Lung (tissue), 12 donors: Measurements from ENCODE around the gene SLC39A13. TPM values are rescaled to one million over a fixed set of nuclear protein-coding genes. Genes with fewer than 3 reads are reported as not detected.

Source experiments
- ATAC-seq: fragments of 200-7000 bp; cut with Tn5 transposase; one replicate; pipeline ENCODE4 v1.9.1; 2020; ENCODE audit warnings: moderate number of reproducible peaks; ENCODE audit not compliant: insufficient read depth, low FRiP score
- DNase-seq, 3 donors: peaks; one replicate each; pipeline ENCODE4 v3.0.0-alpha.2; 2013 to 2017
- H3K27ac ChIP-seq, 2 donors: one replicate each; pipeline ENCODE4 v1.5.1; 2013; ENCODE audit warnings: mild to moderate bottlenecking in 2 of 2, moderate library complexity in 2 of 2, control low read depth in 1 of 2, inconsistent platforms in 1 of 2, low read depth in 1 of 2, low read length in 1 of 2
- H3K27me3 ChIP-seq, 3 donors: one replicate each; pipeline ENCODE4 v1.5.1; 2013; ENCODE audit warnings: low read length in 2 of 3; ENCODE audit not compliant: control insufficient read depth in 3 of 3, insufficient read depth in 3 of 3
- H3K36me3 ChIP-seq, 4 donors: one replicate each; pipeline ENCODE4 v1.5.1; 2013; ENCODE audit warnings: low read length in 4 of 4, mild to moderate bottlenecking in 1 of 4, moderate library complexity in 1 of 4; ENCODE audit not compliant: control insufficient read depth in 4 of 4, insufficient read depth in 4 of 4
- H3K4me1 ChIP-seq, 5 donors: one replicate each; pipeline ENCODE4 v1.5.1; 2013; ENCODE audit warnings: low read length in 5 of 5, mild to moderate bottlenecking in 2 of 5, moderate library complexity in 1 of 5; ENCODE audit not compliant: control insufficient read depth in 5 of 5, insufficient read depth in 5 of 5
- H3K4me3 ChIP-seq: one replicate; pipeline ENCODE4 v1.5.1; 2013; ENCODE audit warnings: mild to moderate bottlenecking, control low read depth, moderate library complexity
- H3K9ac ChIP-seq, 2 donors: one replicate each; pipeline ENCODE4 v1.5.1; 2013; ENCODE audit warnings: low read length in 2 of 2, control low read depth in 1 of 2; ENCODE audit not compliant: insufficient read depth in 1 of 2
- H3K9me3 ChIP-seq, 4 donors: one replicate each; pipeline ENCODE4 v1.5.1; 2013; ENCODE audit warnings: low read length in 3 of 4, mild to moderate bottlenecking in 1 of 4, moderate library complexity in 1 of 4; ENCODE audit not compliant: control insufficient read depth in 4 of 4, insufficient read depth in 3 of 4
- WGBS, 2 donors: extraction: QIAGEN DNeasy Blood & Tissue Kit; methylation state at CpG; one replicate each; pipeline ENCODE4 v1.1.7; 2013; 5-methylcytosine and 5-hydroxymethylcytosine counted together
- polyA plus RNA-seq, 2 donors: library from polyadenylated mRNA; stranded (reverse); fragments of 200-250 nt; gene quantifications; one replicate each; pipeline ENCODE4 v1.2.1, GENCODE V29; 2013
- total RNA-seq, 2 donors: library from RNA; depleted of rRNA in 1 of 2; stranded (reverse); fragments of >200 nt in 1 of 2; gene quantifications; one replicate each; pipeline ENCODE4 v1.2.1, GENCODE V29; 2014 to 2021
- TF ChIP-seq, protein P1 (sequence below): IDR thresholded peaks from 2 replicates; pipeline ENCODE4 v1.5.1; 2012; ENCODE audit warnings: mild to moderate bottlenecking; ENCODE audit errors: control extremely low read depth, extremely low read depth
- donor health status: control.
- donor health status: control.
- donor health status: Bipolar disorder and iron deficiency.
- donor health status: healthy.
- donor health status: DM: yes; HTN: yes; CAD: no.

The SLC39A13 gene
- total and polyA plus RNA-seq, 4 donors, result 31.8 to 83.8 (median 74.8) TPM

DNA sequence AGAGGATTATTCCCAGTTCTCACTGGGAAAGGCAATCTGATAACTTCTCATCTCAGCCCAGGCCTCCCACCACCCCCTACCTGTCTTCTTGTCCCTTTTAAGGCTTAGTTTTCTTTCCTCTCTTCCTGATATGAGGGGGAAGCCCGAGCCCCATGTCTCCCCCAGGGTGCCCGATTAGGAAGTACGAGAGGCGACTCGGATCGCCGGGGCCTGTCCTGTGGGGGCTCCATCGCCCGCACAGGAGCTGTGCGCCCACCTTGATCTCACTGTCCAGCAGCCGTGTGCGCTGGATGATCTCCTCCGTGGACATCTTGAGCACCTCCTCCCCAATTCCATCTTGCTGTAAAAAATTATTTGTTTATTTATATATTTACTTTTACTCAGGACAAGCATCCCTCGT, 17.2 kb downstream of the SLC39A13 start:
- Histone ChIP-seq H3K4me3 (peak overlapping the region; percentile 99), H3K9me3 (no peaks in the 10 kb centered on the region), H3K9ac (peak overlapping the region; percentile 80 to 85), H3K27ac (peak overlapping the region; percentile 86 to 87), H3K27me3 (no peaks in the 10 kb centered on the region), H3K36me3 (peaks cover 11 to 28% (median 22%) of the 10 kb centered on the region in 4 donors), H3K4me1 (peaks cover 4 to 10% (median 6%) of the 10 kb centered on the region in 5 donors)
- TF ChIP-seq, protein P1, sequence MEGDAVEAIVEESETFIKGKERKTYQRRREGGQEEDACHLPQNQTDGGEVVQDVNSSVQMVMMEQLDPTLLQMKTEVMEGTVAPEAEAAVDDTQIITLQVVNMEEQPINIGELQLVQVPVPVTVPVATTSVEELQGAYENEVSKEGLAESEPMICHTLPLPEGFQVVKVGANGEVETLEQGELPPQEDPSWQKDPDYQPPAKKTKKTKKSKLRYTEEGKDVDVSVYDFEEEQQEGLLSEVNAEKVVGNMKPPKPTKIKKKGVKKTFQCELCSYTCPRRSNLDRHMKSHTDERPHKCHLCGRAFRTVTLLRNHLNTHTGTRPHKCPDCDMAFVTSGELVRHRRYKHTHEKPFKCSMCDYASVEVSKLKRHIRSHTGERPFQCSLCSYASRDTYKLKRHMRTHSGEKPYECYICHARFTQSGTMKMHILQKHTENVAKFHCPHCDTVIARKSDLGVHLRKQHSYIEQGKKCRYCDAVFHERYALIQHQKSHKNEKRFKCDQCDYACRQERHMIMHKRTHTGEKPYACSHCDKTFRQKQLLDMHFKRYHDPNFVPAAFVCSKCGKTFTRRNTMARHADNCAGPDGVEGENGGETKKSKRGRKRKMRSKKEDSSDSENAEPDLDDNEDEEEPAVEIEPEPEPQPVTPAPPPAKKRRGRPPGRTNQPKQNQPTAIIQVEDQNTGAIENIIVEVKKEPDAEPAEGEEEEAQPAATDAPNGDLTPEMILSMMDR, result no peak
- WGBS, 2 donors, result 1% methylated on average over 14 of the region's 14 CpGs
- ATAC-seq (no peak), DNase-seq (no peak)

DNA sequence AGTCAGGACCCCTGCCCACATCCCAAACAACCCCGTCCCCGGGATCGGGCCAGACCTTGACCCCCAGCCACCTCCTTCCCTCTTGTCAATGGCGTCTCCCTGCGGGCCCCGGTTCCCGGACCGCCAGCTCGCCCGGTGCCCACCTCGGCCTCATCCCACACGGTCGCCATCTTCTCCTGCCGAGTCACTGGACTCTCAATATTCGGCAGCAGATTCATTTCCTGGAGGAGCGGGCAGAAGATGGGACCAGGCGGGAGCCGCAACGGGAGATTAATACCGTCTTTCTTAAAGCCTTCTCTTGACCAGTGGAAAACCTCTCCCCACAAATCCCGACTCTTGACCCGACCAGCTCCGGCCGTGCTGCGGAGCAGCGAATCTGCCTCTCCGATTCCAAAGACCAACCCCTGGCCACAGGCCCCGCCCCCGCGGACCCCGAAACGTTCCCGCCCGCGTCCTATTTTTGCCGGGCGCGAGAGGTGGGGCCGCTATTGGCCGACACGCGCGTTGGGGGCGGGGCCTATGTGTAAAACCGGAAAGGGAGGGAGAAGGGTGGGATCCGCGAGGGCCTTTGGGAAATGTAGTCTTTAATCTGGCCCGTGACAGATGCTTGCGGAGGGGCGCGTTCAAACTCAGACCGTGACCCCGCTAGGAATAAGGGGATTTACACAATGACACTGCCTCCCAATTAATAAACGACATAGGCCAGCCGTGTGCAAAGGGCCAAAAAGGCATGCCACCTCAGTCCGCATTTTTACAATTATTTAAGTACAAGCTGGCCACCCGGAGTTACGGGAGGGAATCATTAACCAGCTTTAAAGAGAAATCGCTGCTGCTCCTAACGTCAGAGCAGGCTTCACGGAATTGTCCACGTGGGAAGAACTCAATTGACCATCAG, 17.9 kb downstream of the SLC39A13 start, which contains the start of gene PSMC3:
Gene PSMC3, minus strand, starts transcription at position 378 of the 895 bp plus-strand sequence. Its CDS starts 160 bp downstream, at position 218.
- TF ChIP-seq, protein P1, result no peak
- Histone ChIP-seq H3K4me3 (peak within 1 kb of the TSS; percentile 99), H3K9me3 (no peaks in the 10 kb centered on the region), H3K9ac (peak within 1 kb of the TSS; percentile 80 to 85), H3K27ac (peak within 1 kb of the TSS; percentile 87 to 88), H3K27me3 (no peaks in the 10 kb centered on the region), H3K4me1 (peaks cover 4 to 10% (median 6%) of the 10 kb centered on the region in 5 donors), H3K36me3 (peaks cover 11 to 25% (median 18%) of the 10 kb centered on the region in 4 donors)
- 0 to 1% methylated on average over 61 to 62 of the region's 62 CpGs for WGBS, 2 donors
- DNase-seq (peak; percentile 98 to 99 (median 98)), ATAC-seq (peak; percentile 99)

DNA sequence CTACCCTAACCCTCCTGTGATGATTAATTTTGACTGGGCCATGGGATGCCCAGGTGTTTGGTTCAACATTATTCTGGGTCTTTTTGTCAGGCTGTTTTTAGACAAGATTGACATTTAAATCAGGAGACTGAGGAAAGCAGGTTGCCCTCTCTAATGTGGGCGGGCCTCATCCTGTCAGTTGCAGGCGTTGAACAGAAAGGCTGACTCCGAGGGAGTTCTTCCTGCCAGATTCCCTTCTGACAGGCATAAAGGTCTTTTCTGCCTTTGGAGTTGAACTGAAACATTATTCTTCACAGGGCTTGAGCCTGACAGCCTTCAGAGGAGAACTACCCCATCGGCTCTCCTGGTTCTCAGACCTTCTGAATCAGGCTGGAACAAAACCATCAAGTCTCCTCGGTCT, 22.1 kb downstream of the SLC39A13 start:
- DNase-seq, result no peak
- H3K9me3 ChIP-seq, result no peaks in the 10 kb centered on the region
- H3K4me1 ChIP-seq, result peaks cover 0 to 1% (median 0%) of the 10 kb centered on the region in 5 donors
- no peaks in the 10 kb centered on the region for H3K36me3 ChIP-seq
- no peak overlapping the region for H3K4me3 ChIP-seq
- WGBS, 2 donors, result 68 to 72% methylated on average over 5 of the region's 5 CpGs
- no peaks in the 10 kb centered on the region for H3K27me3 ChIP-seq
- ATAC-seq, result no peak
- H3K9ac ChIP-seq, result no peak overlapping the region
- TF ChIP-seq, protein P1, result no peak
- H3K27ac ChIP-seq, result no peak overlapping the region
